GM18508 (cell line): ENCODE results near the gene GTF2IRD1.
"Not testable (repeated sequence)": the region's sequence is repeated elsewhere in the genome, so short reads cannot be mapped to it uniquely, and the experiment has no call there.

Experiments
- ATAC-seq: cut with Tn5 transposase; IDR thresholded peaks from one replicate; pipeline ENCODE4 v1.9.1; 2021; ENCODE audit warnings: moderate number of reproducible peaks; ENCODE audit not compliant: insufficient read depth, unreplicated experiment

Gene GTF2IRD1

DNA sequence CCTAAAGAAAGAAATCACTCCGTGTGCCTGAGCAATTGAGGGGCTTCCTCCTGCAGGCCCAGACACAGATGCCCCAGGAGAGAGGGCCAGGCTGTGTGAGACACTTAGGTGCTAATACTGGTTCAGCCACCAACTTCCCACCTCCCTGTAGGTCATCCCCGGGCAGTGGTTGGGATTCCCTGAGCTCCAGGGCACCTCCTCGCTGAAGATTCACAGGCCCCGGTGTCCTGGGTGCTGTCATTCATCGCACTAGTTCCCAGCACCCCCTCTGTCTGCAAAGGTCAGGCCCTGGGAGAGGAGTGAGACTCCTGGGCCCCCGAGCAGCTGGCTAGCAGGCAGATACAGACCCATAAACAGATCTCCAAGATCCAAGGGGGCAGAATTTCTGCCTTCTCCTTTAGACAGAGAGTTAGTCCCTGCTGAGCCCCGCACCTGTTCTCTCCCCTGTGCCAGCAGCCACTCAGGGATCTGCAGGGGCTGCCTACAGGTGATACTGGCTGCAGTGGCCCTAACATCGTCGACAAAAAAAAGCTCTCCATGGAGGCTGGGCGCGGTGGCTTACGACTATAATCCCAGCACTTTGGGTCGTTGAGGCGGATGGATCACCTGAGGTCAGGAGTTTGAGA is 165.6 kb downstream of the GTF2IRD1 start:
- ATAC-seq = no peak

- ATAC-seq = no peak
Observed at GRCh38 chr7:74622228-74622749, 168.6 kb downstream of the GTF2IRD1 start.

GRCh38 chr7:74623135-74623534 is 169.4 kb downstream of the GTF2IRD1 start:
- no peak for ATAC-seq

- no peak for ATAC-seq
Observed at GRCh38 chr7:74625446-74625845, 171.7 kb downstream of the GTF2IRD1 start.

DNA sequence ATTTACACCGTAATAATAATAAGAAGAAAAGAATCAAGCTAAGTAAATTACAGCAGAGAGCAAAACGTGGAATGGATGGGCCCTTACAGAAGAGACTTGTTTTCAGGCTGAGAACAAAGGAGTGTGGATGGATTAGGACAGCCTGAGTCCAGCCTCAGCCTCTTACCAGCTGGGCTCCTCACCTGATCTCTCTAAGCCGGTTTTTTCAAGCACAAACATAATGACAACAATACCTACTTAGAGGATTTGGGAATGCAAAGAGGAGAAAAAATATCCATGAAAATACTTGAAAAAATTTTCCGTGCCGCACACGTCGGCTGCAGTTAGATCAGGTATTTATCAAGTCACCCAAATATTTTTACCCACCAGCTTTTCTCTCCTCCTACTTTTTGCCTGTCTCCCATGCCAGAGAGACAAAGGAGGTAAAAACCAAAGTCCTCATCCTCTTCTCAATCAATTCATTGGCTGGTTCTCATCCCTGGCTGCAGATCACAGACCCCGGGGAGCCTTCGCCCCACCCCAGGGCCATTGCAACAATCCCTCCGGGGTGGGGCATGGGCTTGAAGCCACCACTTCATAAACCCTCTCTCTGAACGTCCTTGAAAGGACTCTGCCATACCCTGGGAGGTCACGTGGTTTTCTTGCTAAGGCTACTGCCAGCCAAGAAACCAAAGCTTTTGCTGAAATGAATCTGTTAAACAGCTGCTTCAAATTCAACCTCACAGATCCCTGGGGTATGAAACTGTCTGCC is 174.1 kb downstream of the GTF2IRD1 start:
- ATAC-seq = no peak

GRCh38 chr7:74632505-74632904 is 178.8 kb downstream of the GTF2IRD1 start:
- no peak for ATAC-seq

GRCh38 chr7:74633451-74633921 is 179.8 kb downstream of the GTF2IRD1 start:
- no peak for ATAC-seq

DNA sequence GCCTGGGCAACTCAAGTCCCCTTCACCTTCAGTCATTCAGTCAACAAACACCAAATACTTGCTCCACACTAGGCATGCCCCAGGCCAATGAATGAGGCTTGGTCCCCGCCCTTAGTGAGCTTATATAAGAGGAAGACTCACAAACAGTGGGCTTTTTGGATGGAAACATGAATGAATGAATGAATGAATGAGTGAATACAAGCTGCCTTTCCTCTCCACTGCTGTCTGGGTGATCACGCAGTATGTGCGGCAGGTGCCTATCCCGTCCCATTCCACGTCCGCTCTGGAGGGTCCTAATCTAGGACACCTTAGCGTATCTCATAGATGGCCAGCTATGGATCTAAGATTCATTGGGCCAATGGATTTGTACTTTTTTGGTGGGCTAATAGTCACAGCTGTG is 184.0 kb downstream of the GTF2IRD1 start:
- ATAC-seq = no peak

GRCh38 chr7:74650055-74650454 is 196.3 kb downstream of the GTF2IRD1 start:
- not testable (repeated sequence) for ATAC-seq

DNA sequence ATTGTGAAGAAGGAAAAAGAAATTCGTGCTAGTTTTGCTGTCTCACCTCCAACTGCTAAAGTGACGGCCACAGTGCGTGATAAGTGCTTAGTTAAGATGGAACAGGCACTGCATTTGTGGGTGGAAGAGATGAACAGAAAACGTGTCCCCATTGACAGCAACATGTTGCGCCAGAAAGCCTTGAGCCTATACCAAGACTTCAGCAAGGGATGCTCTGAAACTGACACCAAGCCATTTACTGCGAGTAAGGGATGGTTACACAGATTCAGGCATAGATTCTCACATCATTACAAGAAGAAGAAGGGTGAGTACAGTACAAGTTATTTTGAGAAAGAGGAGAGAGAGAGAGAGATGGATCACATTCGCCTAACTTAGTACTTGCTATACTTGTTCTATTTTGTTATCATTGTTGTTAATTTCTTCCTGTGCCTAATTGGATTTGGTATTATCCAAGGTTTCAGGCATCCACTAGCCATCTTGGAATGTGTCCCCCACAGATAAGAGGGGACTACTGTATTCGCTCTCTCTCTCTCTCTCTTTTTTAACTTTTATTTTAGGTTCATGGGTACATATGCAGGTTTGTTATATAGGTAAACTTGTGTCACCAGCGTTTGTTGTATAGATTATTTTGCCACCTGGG is 196.9 kb downstream of the GTF2IRD1 start:
- not testable (repeated sequence) for ATAC-seq

GRCh38 chr7:74651133-74651504 is 197.4 kb downstream of the GTF2IRD1 start:
- not testable (repeated sequence) for ATAC-seq
